Endothelial cell of umbilical vein (primary cell): ENCODE results near the gene GMNN.
"Not testable (repeated sequence)": the region's sequence is repeated elsewhere in the genome, so short reads cannot be mapped to it uniquely, and the experiment has no call there.

ENCODE experiments used
- CTCF ChIP-seq, 2 donors: IDR thresholded peaks; 1 replicate in 1 of 2; 2 replicates in 1 of 2; pipeline ENCODE4 v1.5.1; 2011; ENCODE audit warnings: low read length in 2 of 2, mild to moderate bottlenecking in 2 of 2, moderate library complexity in 2 of 2, control low read depth in 1 of 2, inconsistent platforms in 1 of 2, low read depth in 1 of 2; ENCODE audit not compliant: insufficient read depth in 1 of 2; ENCODE audit errors: extremely low read depth in 1 of 2
- EZH2 ChIP-seq: IDR thresholded peaks from 2 replicates; pipeline ENCODE4 v1.6.1; 2012; ENCODE audit warnings: borderline replicate concordance, low read depth, mild to moderate bottlenecking, moderate library complexity, low read length, inconsistent platforms; ENCODE audit not compliant: severe bottlenecking
- POLR2AphosphoS5 ChIP-seq: IDR thresholded peaks from 2 replicates; pipeline ENCODE4 v1.6.1; 2012; ENCODE audit warnings: low read depth, mild to moderate bottlenecking, control low read depth, low read length, moderate library complexity; ENCODE audit not compliant: insufficient read depth

- TF ChIP-seq CTCF (IDR thresholded peaks at IDR 0.05; ENCODE audit: extremely low read depth in 1 of 2, insufficient read depth in 1 of 2, low read depth in 1 of 2, low read length in 2 of 2); POLR2AphosphoS5; EZH2: not testable (repeated sequence)
Measured at GRCh38 chr6:24764833-24765828, 9.6 kb upstream of the GMNN start.
